CD4-positive, alpha-beta T cell (primary cell): ENCODE results near the gene OR2F2. TPM values are rescaled to one million over a fixed set of nuclear protein-coding genes. Genes with fewer than 3 reads are reported as not detected.

Experiments
- ATAC-seq: fragments of 200-7000 bp; cut with Tn5 transposase; one replicate; pipeline ENCODE4 v1.10.0; 2022; ENCODE audit warnings: mild to moderate bottlenecking; ENCODE audit not compliant: poor library complexity
- CTCF ChIA-PET: fragments of 350-600 bp; sonication (Branson Sonifier 250); formaldehyde crosslinking; loops from one replicate; lab custom pipeline; 2021; ENCODE audit warnings: antibody characterized with exemption, inconsistent platforms; lab: Charles Lee
- POLR2A ChIA-PET: fragments of 350-600 bp; sonication (Branson Sonifier 250); formaldehyde crosslinking; loops from one replicate; lab custom pipeline; 2021; ENCODE audit warnings: antibody characterized with exemption, inconsistent platforms; lab: Charles Lee
- DNase-seq, 14 experiments: peaks; one replicate each; pipeline ENCODE4 v3.0.0-alpha.2; 2013 to 2020; ENCODE audit warnings: mixed read lengths in 2 of 14
- H3K27ac ChIP-seq, 2 donors: one replicate each; pipeline versions ENCODE4 v1.5.1 to v1.7.0; 2013; ENCODE audit warnings: low read length in 2 of 2, low read depth in 1 of 2, mild to moderate bottlenecking in 1 of 2
- H3K27me3 ChIP-seq, 2 experiments: 1 replicate in 1 of 2; 2 replicates in 1 of 2; pipeline versions ENCODE4 v1.6.1 to v1.7.0; 2013; ENCODE audit warnings: low read length in 2 of 2, control low read depth in 1 of 2, mild to moderate bottlenecking in 1 of 2, moderate library complexity in 1 of 2; ENCODE audit not compliant: insufficient read depth in 2 of 2, control insufficient read depth in 1 of 2
- H3K36me3 ChIP-seq: one replicate; pipeline ENCODE4 v1.6.1; 2013; ENCODE audit warnings: low read length, control low read depth; ENCODE audit not compliant: insufficient read depth
- H3K4me1 ChIP-seq: one replicate; pipeline ENCODE4 v1.6.1; 2013; ENCODE audit warnings: low read length, control low read depth; ENCODE audit not compliant: insufficient read depth
- H3K4me3 ChIP-seq: one replicate; pipeline ENCODE4 v1.5.1; 2013; ENCODE audit warnings: mild to moderate bottlenecking, low read length, moderate library complexity
- H3K9me3 ChIP-seq, 2 experiments: 1 replicate in 1 of 2; 2 replicates in 1 of 2; pipeline versions ENCODE4 v1.6.1 to v1.7.0; 2013; ENCODE audit warnings: low read length in 2 of 2, mild to moderate bottlenecking in 2 of 2, control low read depth in 1 of 2, moderate library complexity in 1 of 2; ENCODE audit not compliant: control insufficient read depth in 1 of 2, insufficient read depth in 1 of 2
- H3K27ac Mint-ChIP-seq: one replicate; pipeline ENCODE4 v1.8.0; 2020; ENCODE audit warnings: mixed read lengths
- H3K27me3 Mint-ChIP-seq: one replicate; pipeline ENCODE4 v1.8.0; 2021; ENCODE audit warnings: mixed read lengths
- H3K36me3 Mint-ChIP-seq: one replicate; pipeline ENCODE4 v1.8.0; 2021; ENCODE audit warnings: low read depth, mixed read lengths
- H3K4me1 Mint-ChIP-seq: one replicate; pipeline ENCODE4 v1.8.0; 2021; ENCODE audit warnings: low read depth, mixed read lengths
- H3K4me3 Mint-ChIP-seq: one replicate; pipeline ENCODE4 v1.8.0; 2020; ENCODE audit warnings: mild to moderate bottlenecking, mixed read lengths
- H3K9me3 Mint-ChIP-seq: one replicate; pipeline ENCODE4 v1.8.0; 2020; ENCODE audit warnings: mixed read lengths
- intact Hi-C, 2 experiments: fragments of 100-400 bp; cut with DNase I in 1 of 2; cut with micrococcal nuclease in 1 of 2; formaldehyde crosslinking; loops; one replicate each; pipeline versions ENCODE4 v1.15.1 to v1.9.0; 2023 to 2025; cut with DNase I, micrococcal nuclease
- total RNA-seq, 174 experiments: library from RNA in 2 of 174; stranded (reverse) in 2 of 174; gene quantifications; one replicate each; pipeline ENCODE4 v1.2.3 and lab custom pipeline; 2021 to 2026
- TF ChIP-seq, protein P1 (sequence below): fragments of 200-600 bp; IDR thresholded peaks from one replicate; pipeline ENCODE4 v1.8.0; 2022; ENCODE audit warnings: antibody characterized with exemption, mild to moderate bottlenecking

OR2F2 gene
- total RNA-seq, 2 experiments from 2014 or later = not detected

DNA sequence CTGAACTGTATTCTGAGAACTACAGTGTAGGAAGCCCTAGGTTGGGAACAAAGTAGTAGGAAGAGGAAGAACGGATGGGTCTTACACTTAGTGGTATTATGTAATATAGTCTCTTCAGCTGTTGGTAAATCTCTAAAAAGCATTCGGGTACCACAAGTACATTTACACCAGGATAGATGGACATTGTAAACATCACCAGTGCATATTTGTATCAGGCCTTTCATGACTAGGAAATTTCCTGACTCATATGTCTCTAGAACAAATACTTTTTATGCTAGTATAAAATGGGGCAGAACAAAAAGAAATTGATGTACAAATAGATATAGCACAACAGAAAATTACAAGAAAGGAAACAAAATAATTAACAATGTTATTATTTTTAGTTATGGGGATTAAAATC, 43.6 kb downstream of the OR2F2 start:
- Histone ChIP-seq H3K36me3 (no peaks in the 10 kb centered on the region), H3K27ac (no peak overlapping the region), H3K4me3 (no peak overlapping the region), H3K4me1 (no peaks in the 10 kb centered on the region), H3K9me3 (peaks cover 0 to 6% of the 10 kb centered on the region in 2 experiments), H3K27me3 (peaks cover 0 to 3% of the 10 kb centered on the region in 2 experiments)
- no peak overlapping the region for H3K27ac Mint-ChIP-seq
- no peaks in the 10 kb centered on the region for H3K4me1 Mint-ChIP-seq
- TF ChIP-seq, protein P1, sequence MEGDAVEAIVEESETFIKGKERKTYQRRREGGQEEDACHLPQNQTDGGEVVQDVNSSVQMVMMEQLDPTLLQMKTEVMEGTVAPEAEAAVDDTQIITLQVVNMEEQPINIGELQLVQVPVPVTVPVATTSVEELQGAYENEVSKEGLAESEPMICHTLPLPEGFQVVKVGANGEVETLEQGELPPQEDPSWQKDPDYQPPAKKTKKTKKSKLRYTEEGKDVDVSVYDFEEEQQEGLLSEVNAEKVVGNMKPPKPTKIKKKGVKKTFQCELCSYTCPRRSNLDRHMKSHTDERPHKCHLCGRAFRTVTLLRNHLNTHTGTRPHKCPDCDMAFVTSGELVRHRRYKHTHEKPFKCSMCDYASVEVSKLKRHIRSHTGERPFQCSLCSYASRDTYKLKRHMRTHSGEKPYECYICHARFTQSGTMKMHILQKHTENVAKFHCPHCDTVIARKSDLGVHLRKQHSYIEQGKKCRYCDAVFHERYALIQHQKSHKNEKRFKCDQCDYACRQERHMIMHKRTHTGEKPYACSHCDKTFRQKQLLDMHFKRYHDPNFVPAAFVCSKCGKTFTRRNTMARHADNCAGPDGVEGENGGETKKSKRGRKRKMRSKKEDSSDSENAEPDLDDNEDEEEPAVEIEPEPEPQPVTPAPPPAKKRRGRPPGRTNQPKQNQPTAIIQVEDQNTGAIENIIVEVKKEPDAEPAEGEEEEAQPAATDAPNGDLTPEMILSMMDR = no peak
- ATAC-seq (no peak), DNase-seq (no peak)
- intact Hi-C loops = no loop called here
- H3K9me3 Mint-ChIP-seq = no peaks in the 10 kb centered on the region
- ChIA-PET POLR2A (no interaction called here), CTCF (no interaction called here)
- peaks cover 19% of the 10 kb centered on the region for H3K27me3 Mint-ChIP-seq
- no peaks in the 10 kb centered on the region for H3K36me3 Mint-ChIP-seq
- no peak overlapping the region for H3K4me3 Mint-ChIP-seq

DNA sequence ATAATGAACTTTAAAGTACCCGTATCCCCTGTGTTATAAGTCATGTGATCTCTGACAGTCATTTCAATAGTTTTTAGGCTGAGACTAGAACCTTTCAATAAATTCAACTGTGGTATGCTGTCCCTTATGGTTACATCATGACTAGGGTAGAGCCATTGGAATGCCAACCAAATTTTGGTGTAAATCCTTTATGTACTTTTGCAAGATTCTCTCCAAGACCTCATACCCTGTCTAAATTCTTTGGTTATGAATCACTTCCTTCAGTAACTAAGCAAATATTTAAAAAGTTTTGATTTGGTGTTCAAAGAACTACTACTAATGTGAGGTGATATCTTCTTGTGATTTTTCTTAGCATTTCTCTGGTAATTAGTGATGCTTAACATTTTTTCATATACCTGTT, 44.3 kb downstream of the OR2F2 start:
- CTCF ChIA-PET = no interaction called here
- no peak overlapping the region for H3K4me3 ChIP-seq
- Mint-ChIP-seq H3K36me3 (no peaks in the 10 kb centered on the region), H3K27me3 (peaks cover 14% of the 10 kb centered on the region), H3K9me3 (no peaks in the 10 kb centered on the region), H3K4me1 (no peaks in the 10 kb centered on the region), H3K27ac (no peak overlapping the region), H3K4me3 (no peak overlapping the region)
- peaks cover 0 to 2% of the 10 kb centered on the region in 2 experiments for H3K27me3 ChIP-seq
- H3K27ac ChIP-seq = no peak overlapping the region
- peaks cover 0 to 6% of the 10 kb centered on the region in 2 experiments for H3K9me3 ChIP-seq
- no peak for DNase-seq
- TF ChIP-seq, protein P1 = no peak
- H3K4me1 ChIP-seq = no peaks in the 10 kb centered on the region
- intact Hi-C loops = no loop called here
- POLR2A ChIA-PET = no interaction called here
- no peak for ATAC-seq
- no peaks in the 10 kb centered on the region for H3K36me3 ChIP-seq

GRCh38 chr7:143979998-143980397, 45.0 kb downstream of the OR2F2 start:
- Mint-ChIP-seq H3K4me1 (no peaks in the 10 kb centered on the region), H3K4me3 (no peak overlapping the region), H3K27me3 (peaks cover 7% of the 10 kb centered on the region), H3K27ac (no peak overlapping the region), H3K9me3 (no peaks in the 10 kb centered on the region), H3K36me3 (no peaks in the 10 kb centered on the region)
- H3K27me3 ChIP-seq = no peaks in the 10 kb centered on the region
- ChIA-PET CTCF (no interaction called here), POLR2A (no interaction called here)
- intact Hi-C loops = no loop called here
- H3K27ac ChIP-seq = no peak overlapping the region
- peaks cover 0 to 6% of the 10 kb centered on the region in 2 experiments for H3K9me3 ChIP-seq
- TF ChIP-seq, protein P1 = no peak
- ATAC-seq = no peak
- no peaks in the 10 kb centered on the region for H3K4me1 ChIP-seq
- DNase-seq = no peak
- H3K36me3 ChIP-seq = no peaks in the 10 kb centered on the region
- no peak overlapping the region for H3K4me3 ChIP-seq
